Fibroblast of mammary gland (primary cell): Measurements from ENCODE around the gene COL5A3.

Source experiments
- DNase-seq: peaks from one replicate; pipeline ENCODE4 v3.0.0-alpha.2; 2010; ENCODE audit warnings: low read depth
- H3K4me3 ChIP-seq: 2 replicates; pipeline ENCODE4 v1.5.1; 2011; ENCODE audit warnings: low read depth, mild to moderate bottlenecking, low read length, moderate library complexity; ENCODE audit not compliant: control insufficient read depth
- CTCF ChIP-seq: conservative IDR thresholded peaks from 2 replicates; pipeline ENCODE4 v1.5.1; 2011; ENCODE audit warnings: low read depth, low read length, inconsistent platforms; ENCODE audit not compliant: control insufficient read depth, insufficient read depth

COL5A3 gene

GRCh38 chr19:9911524-9912185 lies 98.6 kb downstream of the COL5A3 start:
- TF ChIP-seq CTCF, result no peak
- H3K4me3 ChIP-seq, result no peak overlapping the region
- DNase-seq, result no peak

GRCh38 chr19:9910625-9911024 lies 99.7 kb downstream of the COL5A3 start:
- no peak for TF ChIP-seq CTCF
- H3K4me3 ChIP-seq, result no peak overlapping the region
- DNase-seq, result no peak
